Measurements from ENCODE around the gene MAP6. TPM values are rescaled to one million over a fixed set of nuclear protein-coding genes. Genes with fewer than 3 reads are reported as not detected.

The MAP6 gene
- total RNA-seq, 1 experiment from 2014 or later: 22.8 TPM

DNA sequence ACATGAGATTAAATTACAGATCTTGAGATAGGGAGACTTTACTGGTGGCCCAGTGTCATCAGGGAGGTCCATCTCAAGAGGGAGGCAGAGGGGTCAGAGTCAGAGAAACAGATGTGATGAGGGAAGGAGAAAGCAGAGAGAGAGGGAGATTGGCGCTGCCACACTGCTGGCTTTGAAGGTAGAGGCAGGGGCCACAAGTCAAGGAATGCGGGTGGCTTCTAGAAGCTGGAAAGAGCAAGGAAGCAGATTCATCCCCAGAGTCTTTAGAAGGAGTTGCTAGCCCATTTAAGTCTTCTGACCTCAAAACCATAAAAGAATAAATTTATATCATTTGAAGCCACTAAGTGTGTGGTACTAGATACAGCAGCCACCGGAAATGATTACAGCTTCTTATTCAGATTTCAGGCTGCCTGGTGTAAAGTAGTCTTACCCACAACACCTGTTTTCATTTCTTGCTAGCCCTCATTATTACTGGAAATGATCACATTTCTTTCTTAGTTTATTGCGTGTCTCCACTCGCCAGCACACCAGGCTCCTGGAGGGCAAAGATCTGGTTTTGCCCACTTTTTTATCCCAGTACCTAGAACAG, 119.4 kb downstream of the MAP6 start:
- Histone ChIP-seq H3K4me1 (peaks cover 12% of the 10 kb centered on the region), H3K27me3 (replicated peaks; ENCODE audit: control insufficient read depth, insufficient read depth, low read length) (no peaks in the 10 kb centered on the region), H3K9me3 (no peaks in the 10 kb centered on the region), H3K36me3 (ENCODE audit: control insufficient read depth, insufficient read depth, low read length) (no peaks in the 10 kb centered on the region), H3K4me3 (ENCODE audit: low read depth, low read length) (no peak overlapping the region)
- ChIA-PET POLR2A (interaction anchor here (0.9 kb wide), 1 partner anchor 13 kb away, joined by 4 read pairs; no protein-coding TSS in a partner anchor), CTCF (interaction anchor here (1.5 kb wide), 1 partner anchor 25 kb away, joined by 5 read pairs; no protein-coding TSS in a partner anchor)
- Mint-ChIP-seq H3K27me3 (ENCODE audit: insufficient read depth, unreplicated experiment) (no peaks in the 10 kb centered on the region), H3K4me3 (ENCODE audit: unreplicated experiment) (no peak overlapping the region), H3K9me3 (ENCODE audit: unreplicated experiment) (peaks cover 9% of the 10 kb centered on the region), H3K4me1 (ENCODE audit: low read depth, unreplicated experiment) (peaks cover 23% of the 10 kb centered on the region), H3K36me3 (ENCODE audit: insufficient read depth, unreplicated experiment) (no peaks in the 10 kb centered on the region), H3K27ac (ENCODE audit: unreplicated experiment) (no peak overlapping the region)
- no TSS peak for BruUV-seq (replicated peaks)
- TF ChIP-seq, protein P1, sequence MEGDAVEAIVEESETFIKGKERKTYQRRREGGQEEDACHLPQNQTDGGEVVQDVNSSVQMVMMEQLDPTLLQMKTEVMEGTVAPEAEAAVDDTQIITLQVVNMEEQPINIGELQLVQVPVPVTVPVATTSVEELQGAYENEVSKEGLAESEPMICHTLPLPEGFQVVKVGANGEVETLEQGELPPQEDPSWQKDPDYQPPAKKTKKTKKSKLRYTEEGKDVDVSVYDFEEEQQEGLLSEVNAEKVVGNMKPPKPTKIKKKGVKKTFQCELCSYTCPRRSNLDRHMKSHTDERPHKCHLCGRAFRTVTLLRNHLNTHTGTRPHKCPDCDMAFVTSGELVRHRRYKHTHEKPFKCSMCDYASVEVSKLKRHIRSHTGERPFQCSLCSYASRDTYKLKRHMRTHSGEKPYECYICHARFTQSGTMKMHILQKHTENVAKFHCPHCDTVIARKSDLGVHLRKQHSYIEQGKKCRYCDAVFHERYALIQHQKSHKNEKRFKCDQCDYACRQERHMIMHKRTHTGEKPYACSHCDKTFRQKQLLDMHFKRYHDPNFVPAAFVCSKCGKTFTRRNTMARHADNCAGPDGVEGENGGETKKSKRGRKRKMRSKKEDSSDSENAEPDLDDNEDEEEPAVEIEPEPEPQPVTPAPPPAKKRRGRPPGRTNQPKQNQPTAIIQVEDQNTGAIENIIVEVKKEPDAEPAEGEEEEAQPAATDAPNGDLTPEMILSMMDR (IDR thresholded peaks at IDR 0.05; ENCODE audit: insufficient read depth in 1 of 2, low read depth in 1 of 2, low read length in 1 of 2, severe bottlenecking in 1 of 2, unreplicated experiment in 1 of 2): no peak
- intact Hi-C loops (cut with micrococcal nuclease; ENCODE audit: unreplicated experiment): loop anchor here (5.0 kb wide), 1 partner anchor 98 kb away; no protein-coding TSS in a partner anchor
- DNase-seq: no peak

DNA sequence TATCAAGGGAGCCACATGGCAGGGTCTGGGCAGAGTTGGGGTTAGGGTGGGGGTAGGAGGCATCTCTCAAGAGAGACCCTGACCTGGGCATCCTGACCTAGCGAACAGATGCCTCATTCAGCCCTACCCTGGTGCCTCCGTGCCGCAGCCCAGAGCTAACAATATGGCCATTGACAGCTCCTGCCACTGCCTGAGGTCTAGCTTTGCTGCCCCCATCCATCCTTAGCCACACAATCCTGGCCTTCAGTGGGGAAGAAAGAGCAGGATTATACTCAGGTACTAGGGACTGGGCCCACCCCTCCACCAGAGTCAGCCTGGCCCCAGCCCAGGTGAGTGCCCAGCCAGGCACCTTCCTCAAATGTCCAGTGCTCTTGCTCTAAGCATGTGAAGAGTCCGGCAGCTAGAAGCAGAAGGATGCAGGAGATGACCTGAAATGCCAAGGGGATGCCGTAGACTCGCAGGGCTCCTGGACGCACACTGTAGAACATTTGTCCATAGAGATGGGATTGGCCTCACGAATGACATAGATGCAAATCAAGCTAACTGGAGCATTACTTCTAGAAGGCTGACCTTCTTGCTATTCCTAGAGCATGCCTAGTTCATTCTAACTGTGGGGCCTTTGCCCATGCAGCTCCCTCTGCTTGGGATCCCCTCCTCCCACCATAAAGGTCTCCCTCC, 120.1 kb downstream of the MAP6 start:
- Mint-ChIP-seq H3K27ac (ENCODE audit: unreplicated experiment) (no peak overlapping the region), H3K9me3 (ENCODE audit: unreplicated experiment) (peaks cover 9% of the 10 kb centered on the region), H3K27me3 (ENCODE audit: insufficient read depth, unreplicated experiment) (no peaks in the 10 kb centered on the region), H3K4me1 (ENCODE audit: low read depth, unreplicated experiment) (peaks cover 16% of the 10 kb centered on the region), H3K4me3 (ENCODE audit: unreplicated experiment) (no peak overlapping the region), H3K36me3 (ENCODE audit: insufficient read depth, unreplicated experiment) (no peaks in the 10 kb centered on the region)
- no peak for DNase-seq
- Histone ChIP-seq H3K36me3 (ENCODE audit: control insufficient read depth, insufficient read depth, low read length) (no peaks in the 10 kb centered on the region), H3K4me1 (peaks cover 7% of the 10 kb centered on the region), H3K9me3 (no peaks in the 10 kb centered on the region), H3K27me3 (replicated peaks; ENCODE audit: control insufficient read depth, insufficient read depth, low read length) (no peaks in the 10 kb centered on the region), H3K4me3 (ENCODE audit: low read depth, low read length) (no peak overlapping the region)
- intact Hi-C loops (cut with micrococcal nuclease; ENCODE audit: unreplicated experiment): loop anchor here (5.0 kb wide), 1 partner anchor 99 kb away; no protein-coding TSS in a partner anchor
- ChIA-PET CTCF (interaction anchor here (0.7 to 1.5 kb wide), 2 partner anchors 26 to 120 kb away, joined by 3 to 5 read pairs; partner anchors contain the start of gene MAP6), POLR2A (interaction anchor here (0.9 kb wide), 1 partner anchor 14 kb away, joined by 4 read pairs; no protein-coding TSS in a partner anchor)
- no TSS peak for BruUV-seq (replicated peaks)
- TF ChIP-seq, protein P1 (IDR thresholded peaks at IDR 0.05; ENCODE audit: insufficient read depth in 1 of 2, low read depth in 1 of 2, low read length in 1 of 2, severe bottlenecking in 1 of 2, unreplicated experiment in 1 of 2): no peak

DNA sequence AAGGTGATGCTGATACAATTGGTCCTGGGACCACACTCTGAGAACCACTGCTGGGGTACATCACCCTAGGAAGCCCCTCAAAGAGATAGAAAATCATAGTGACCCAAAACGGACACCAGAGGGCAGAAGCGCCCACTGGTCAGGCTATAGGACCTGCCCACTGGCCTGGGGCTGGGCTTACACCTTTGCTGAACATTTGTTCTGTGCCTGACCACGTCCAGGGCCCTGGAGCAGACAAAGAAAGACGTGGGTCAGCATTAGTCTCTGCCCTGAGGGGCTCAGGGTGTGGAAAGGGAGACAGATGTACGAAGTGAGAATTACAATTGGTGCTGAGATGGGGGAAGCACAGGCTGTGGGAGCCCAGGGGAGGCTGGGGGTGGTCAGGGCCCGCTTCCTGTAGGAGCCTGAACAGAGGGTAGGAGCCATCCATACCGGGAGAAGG, 121.2 kb downstream of the MAP6 start:
- no peak overlapping the region for H3K4me3 ChIP-seq (ENCODE audit: low read depth, low read length)
- H3K27me3 Mint-ChIP-seq (ENCODE audit: insufficient read depth, unreplicated experiment): no peaks in the 10 kb centered on the region
- DNase-seq: peak; percentile 89 to 90
- TF ChIP-seq, protein P1 (IDR thresholded peaks at IDR 0.05; ENCODE audit: insufficient read depth in 1 of 2, low read depth in 1 of 2, low read length in 1 of 2, severe bottlenecking in 1 of 2, unreplicated experiment in 1 of 2): peak; percentile 96 to 99
- BruUV-seq (replicated peaks): no TSS peak
- H3K9me3 ChIP-seq: no peaks in the 10 kb centered on the region
- no peak overlapping the region for H3K4me3 Mint-ChIP-seq (ENCODE audit: unreplicated experiment)
- peaks cover 9% of the 10 kb centered on the region for H3K9me3 Mint-ChIP-seq (ENCODE audit: unreplicated experiment)
- peak overlapping the region; percentile 82 for H3K27ac Mint-ChIP-seq (ENCODE audit: unreplicated experiment)
- intact Hi-C loops (cut with micrococcal nuclease; ENCODE audit: unreplicated experiment): loop anchor here (1.0 to 5.0 kb wide), 7 partner anchors 15 to 321 kb away; partner anchors contain the start of genes DGAT2 and SERPINH1
- no peaks in the 10 kb centered on the region for H3K27me3 ChIP-seq (replicated peaks; ENCODE audit: control insufficient read depth, insufficient read depth, low read length)
- ChIA-PET CTCF (interaction anchor here (2.0 kb wide), 1 partner anchor 16 kb away, joined by 7 read pairs; no protein-coding TSS in a partner anchor), POLR2A (no interaction called here)
- H3K36me3 ChIP-seq (ENCODE audit: control insufficient read depth, insufficient read depth, low read length): no peaks in the 10 kb centered on the region
- H3K4me1 ChIP-seq: peaks cover 7% of the 10 kb centered on the region
- H3K4me1 Mint-ChIP-seq (ENCODE audit: low read depth, unreplicated experiment): peaks cover 16% of the 10 kb centered on the region
- no peaks in the 10 kb centered on the region for H3K36me3 Mint-ChIP-seq (ENCODE audit: insufficient read depth, unreplicated experiment)

Data from Caco-2 (cell line).